Right renal pelvis (tissue), 4 donors: ENCODE results near the gene METTL6. TPM values are rescaled to one million over a fixed set of nuclear protein-coding genes. Genes with fewer than 3 reads are reported as not detected.
"Not testable (repeated sequence)": the region's sequence is repeated elsewhere in the genome, so short reads cannot be mapped to it uniquely, and the experiment has no call there.

ENCODE experiments used
- DNase-seq, 4 donors: peaks; one replicate each; pipeline ENCODE4 v3.0.0-alpha.2; 2013; ENCODE audit warnings: low read depth in 4 of 4, low spot score in 3 of 4, missing footprints in 1 of 4
- polyA plus RNA-seq, 4 donors: library from polyadenylated mRNA; unstranded; fragments of 120-200 nt; gene quantifications; one replicate each; pipeline ENCODE4 v1.2.1, GENCODE V29; 2013; ENCODE audit not compliant: insufficient read length in 4 of 4

Gene METTL6
- polyA plus RNA-seq, 4 donors: 25.8 to 28.8 (median 27.8) TPM

DNA sequence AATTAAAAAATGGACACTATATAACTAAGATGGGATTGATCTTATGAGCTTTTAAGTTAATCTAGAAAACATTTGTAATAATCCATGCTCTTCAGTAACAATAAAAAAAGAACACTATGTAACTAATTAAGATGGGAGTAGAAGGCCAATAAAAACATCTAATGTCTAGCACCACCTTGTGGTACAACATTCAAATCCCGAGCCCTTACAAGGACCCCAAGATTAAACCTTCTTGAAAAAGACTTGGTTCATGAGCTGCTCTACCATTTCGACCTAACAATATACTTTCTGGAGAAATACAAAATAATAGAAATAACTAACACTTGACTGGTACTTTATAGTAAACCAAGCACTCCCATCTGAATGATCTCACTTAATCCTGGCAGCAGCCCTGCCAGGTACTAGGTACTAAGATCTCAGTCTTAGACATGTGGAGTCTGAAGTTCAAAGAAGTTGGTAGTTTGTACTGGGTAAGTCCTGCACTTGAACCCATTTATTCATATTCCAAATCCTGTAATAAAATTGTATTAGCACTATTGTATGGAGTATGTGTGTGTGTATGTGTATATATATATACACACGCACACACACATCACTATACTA is 21.8 kb downstream of the METTL6 start:
- DNase-seq: peak; percentile 23 to 39 (median 28)

DNA sequence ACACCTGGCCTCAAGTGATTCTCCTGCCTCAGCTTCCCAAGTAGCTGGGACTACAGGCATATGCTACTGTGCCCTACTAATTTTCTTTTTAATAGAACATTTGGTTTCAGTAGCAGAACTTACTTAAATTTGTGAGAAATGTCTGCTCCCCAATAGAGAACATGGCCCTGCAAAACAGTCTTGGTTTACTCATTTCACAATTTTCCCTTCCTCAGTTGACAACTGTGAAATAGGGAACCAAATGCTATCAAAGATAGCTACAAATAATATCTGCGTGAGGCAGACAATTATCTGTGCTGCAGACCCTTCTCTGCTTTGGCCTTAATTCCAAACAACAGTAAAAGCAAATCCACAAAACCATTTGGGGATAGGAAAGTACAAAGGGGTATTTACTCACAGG is 22.6 kb downstream of the METTL6 start:
- DNase-seq: no peak

DNA sequence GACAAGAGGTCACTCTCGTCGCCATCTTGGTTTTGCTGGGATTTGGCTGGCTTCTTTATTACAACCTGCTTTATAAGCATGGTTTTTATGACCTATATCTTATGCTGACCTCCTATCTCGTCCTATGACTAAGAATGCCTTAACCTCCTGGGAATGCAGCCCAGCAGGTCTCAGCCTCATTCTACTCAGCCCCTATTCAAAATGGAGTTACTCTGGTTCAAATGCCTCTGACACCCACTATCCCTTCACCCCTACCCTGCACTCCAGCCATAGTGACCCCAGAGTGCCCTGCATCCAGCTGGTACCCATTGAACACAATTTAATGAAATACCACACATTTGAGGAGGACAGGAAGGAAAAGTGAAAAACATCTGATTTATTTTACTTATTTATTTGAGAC is 23.4 kb downstream of the METTL6 start:
- no peak for DNase-seq

DNA sequence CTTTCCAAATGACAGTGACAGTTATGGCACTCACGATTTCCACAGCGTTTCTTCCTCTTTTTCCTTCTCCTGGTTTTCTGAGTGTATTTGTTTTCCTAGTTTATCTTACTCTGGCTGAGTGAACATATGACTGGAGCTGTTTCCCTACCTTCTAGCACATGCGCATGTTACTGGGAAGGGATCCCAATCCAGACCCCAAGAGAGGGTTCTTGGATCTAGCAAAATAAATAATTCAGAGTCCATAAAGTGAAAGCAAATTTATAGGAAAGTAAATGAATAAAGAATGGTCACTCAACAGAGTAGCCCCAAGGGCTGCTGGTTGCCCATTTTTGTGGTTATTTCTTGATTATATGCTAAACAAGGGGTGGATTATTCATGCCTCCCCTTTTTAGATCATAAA is 23.8 kb downstream of the METTL6 start:
- DNase-seq: no peak

DNA sequence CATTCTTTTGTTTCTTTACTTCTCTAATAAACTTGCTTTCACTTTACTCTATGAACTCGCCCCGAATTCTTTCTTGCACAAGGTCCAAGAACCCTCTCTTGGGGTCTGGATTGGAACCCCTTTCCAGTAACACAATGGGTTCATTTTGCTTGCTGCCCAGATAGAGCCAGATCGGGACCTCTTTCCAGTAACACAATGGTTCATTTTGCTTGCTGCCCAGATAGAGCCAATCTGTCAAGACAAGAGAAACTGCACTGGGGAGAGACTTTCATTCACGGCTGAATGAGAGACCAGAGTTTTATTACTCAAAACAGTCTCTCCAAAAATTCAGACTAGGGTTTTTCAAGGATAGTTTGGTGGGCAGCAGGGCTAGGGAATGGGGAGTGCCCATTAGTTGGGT is 25.4 kb downstream of the METTL6 start:
- no peak for DNase-seq

DNA sequence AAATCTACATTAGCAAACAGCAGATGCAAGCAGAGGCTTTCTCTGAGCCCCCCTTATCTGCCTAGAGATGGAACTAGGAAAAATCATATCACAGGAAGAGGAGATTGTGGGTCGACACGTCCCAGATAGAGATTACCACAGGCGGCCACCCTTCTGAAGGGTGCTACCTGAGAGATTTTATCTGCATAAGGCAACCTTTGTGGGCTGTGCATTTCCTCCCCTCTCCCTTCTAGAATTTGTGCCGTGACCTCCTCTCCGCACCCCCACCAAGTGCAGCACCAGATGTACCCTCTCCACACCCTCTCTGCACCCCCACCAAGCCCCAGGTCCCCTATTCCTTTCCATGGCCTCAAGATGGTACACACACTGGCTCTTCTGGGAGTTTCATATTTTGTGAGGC is 27.4 kb downstream of the METTL6 start:
- no peak for DNase-seq

DNA sequence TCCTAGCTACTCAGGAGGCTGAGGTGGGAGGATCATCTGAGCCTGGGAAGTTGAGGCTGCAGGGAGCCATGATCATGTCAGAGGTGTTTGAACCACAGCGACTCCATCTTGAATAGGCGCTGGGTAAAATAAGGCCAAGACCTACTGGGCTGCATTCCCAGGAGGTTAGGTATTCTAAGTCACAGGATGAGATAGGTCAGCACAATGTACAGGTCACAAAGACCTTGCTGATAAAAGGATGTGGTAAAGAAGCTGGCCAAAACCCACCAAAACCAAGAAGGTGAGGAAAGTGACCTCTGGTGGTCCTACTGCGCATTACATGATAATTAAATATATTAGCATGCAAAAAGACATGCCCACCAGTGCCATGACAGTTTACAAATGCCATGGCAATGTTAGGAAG is 28.6 kb downstream of the METTL6 start:
- DNase-seq: peak in 1 of 4 donors; percentile 4

DNA sequence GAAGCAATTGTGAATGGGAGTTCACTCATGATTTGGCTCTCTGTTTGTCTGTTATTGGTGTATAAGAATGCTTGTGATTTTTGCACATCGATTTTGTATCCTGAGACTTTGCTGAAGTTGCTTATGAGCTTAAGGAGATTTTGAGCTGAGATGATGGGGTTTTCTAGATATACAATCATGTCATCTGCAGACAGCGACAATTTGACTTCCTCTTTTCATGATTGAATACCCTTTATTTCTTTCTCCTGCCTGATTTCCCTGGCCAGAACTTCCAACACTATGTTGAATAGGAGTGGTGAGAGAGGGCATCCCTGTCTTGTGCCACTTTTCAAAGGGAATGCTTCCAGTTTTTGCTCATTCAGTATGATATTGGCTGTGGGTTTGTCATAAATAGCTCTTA is 34.1 kb downstream of the METTL6 start:
- not testable (repeated sequence) for DNase-seq

DNA sequence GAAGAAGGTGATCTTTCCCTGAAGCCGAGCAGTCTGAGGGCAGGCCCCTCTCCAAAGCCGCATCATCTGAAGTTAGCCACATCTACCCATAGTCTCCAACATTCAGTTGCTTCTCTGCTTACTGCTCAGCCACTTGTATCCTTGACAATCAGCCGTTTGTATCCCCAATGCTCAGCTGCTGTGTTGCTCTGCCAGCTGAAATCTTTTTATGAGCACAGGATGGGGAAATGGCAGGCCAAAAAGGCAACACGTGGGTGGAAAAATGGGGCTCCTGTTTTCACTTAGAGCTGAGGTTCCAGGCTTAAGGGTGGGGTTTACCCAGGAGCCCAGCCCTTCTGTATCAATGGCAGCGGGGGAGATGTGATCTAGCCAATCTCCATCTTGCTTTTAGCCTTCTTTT is 36.3 kb downstream of the METTL6 start:
- DNase-seq: no peak

DNA sequence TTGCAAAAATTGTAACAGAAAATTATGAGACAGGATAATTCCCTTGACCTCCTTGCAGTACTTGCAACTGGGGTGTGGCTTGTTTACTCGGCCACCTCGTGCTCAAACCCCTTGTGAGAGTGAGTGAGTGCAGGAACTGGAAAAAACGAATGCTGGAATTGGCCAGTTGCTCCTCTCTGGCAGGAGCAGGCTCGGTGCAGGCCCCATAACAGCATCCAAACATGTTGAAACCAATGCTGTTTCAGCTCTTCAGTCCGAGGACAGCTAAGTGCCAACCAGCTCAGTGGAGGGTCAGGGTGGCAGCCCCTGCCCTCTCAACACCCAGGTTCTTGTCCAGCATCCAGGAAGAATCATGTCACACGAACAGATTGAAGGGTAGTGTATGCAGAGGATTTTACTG is 36.9 kb downstream of the METTL6 start:
- no peak for DNase-seq

DNA sequence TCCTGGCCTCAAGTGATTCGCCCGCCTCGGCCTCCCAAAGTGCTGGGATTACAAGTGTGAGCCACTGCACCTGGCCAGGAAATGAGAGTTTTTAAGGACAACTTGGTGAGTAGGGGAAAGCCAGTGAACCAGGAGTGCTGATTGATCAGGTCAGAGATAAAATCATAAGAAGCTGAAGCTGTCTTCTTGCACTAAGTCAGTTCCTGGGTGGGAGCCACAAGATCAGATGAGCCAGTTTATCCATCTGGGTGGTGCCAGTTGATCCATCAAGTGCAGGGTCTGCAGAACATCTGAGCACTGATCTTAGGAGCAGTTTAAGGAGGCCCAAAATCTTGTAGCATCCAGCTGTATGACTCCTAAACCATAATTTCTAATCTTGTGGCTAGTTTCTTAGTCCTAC is 39.0 kb downstream of the METTL6 start:
- not testable (repeated sequence) for DNase-seq

DNA sequence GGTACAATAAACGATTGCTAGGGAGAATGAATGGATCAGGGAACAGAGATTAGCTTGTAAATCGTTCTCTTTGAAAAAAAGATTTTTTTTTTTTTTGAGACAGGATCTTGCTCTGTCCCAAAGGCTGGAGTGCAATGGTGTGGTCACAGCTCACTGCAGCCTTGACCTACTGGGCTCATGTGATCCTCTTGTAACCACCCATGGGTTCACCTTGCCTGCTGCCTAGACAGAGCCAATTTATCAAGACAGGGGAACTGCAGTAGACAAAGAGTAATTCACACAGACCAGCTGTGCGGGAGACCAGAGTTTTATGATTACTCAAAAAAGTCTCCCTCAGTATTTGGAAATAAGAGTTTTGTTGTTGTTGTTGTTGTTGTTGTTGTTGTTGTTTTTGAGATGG is 39.6 kb downstream of the METTL6 start:
- DNase-seq: no peak

DNA sequence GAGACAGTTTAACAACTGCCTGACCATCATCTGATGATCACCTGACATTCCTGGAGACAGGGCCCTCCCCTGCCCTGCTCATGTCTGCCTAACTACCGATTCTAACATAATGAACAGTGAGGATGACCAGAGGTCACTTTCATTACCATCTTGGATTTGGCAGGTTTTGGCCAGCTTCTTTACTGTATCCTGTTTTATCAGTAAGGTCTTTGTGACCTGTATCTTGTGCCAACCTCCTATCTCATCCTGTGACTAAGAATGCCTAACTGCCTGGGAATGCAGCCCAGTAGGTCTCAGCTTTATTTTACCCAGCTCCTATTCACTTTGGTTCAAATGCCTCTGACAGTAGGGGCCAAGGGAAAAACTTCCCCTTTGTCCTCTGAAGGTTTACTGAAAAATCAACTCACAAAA is 40.2 kb downstream of the METTL6 start:
- DNase-seq: no peak

DNA sequence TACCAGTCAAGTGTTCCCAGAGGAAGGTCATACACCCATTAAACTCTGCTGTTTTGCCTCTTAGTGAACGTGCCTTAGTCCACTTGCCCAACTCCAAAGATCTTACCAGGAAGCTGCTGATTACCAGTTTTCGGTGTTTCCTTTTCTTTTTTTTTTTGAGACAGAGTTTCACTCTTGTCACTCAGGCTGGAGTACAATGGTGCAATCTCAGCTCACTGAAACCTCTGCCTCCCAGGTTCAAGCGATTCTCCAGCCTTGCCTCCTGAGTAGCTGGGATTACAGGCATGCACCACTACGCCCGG is 40.7 kb downstream of the METTL6 start:
- not testable (repeated sequence) for DNase-seq

DNA sequence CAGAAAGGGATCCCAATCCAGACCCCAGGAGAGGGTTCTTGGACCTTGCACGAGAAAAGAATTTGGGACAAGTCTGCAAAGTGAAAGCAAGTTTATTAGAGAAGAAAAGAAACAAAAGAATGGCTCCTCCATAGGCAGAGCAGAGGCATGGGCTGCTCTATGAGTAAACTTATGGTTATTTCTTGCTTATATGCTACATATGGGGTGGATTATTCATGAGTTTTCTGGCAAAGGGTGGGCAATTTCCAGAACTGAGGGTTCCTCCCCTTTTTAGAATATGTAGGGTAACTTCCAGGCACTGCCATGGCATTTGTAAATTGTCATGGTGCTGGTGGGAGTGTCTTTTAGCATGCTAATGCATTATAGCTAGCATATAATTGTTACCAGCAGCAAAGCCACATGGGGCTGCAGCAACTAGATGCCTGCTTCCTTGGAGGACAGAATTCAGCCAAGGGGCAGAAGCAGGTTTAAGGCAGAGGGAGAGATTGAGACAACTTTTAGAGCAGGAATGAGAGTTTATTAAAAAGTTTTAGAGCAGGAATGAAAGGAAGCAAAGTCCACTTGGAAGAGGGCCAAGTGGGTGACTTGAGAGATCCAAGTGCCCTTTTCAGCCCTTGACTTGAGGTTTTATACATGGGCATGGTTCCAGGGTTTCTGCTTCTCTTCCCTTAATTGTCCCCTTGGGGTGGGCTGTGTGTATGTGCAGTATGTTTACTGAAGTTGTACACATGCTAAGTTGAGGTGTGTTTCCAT is 41.3 kb downstream of the METTL6 start:
- no peak for DNase-seq

DNA sequence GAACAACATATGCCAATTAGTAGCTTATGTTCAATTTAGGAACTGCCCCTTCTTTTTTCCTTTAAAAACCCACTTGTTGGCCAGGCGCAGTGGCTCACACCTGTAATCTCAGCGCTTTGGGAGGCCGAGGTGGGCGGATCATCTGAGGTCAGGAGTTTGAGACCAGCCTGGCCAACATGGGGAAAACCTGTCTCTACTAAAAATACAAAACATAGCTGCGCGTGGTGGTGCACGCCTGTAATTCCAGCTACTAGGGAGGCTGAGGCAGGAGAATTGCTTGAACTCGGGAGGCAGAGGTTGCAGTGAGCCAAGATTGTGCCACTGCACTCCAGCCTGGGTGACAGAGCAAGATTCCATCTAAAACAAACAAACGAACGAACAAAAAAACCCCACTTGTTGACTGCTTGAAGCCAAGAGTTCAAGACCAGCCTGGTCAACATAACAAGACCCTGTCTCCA is 42.1 kb downstream of the METTL6 start:
- not testable (repeated sequence) for DNase-seq

DNA sequence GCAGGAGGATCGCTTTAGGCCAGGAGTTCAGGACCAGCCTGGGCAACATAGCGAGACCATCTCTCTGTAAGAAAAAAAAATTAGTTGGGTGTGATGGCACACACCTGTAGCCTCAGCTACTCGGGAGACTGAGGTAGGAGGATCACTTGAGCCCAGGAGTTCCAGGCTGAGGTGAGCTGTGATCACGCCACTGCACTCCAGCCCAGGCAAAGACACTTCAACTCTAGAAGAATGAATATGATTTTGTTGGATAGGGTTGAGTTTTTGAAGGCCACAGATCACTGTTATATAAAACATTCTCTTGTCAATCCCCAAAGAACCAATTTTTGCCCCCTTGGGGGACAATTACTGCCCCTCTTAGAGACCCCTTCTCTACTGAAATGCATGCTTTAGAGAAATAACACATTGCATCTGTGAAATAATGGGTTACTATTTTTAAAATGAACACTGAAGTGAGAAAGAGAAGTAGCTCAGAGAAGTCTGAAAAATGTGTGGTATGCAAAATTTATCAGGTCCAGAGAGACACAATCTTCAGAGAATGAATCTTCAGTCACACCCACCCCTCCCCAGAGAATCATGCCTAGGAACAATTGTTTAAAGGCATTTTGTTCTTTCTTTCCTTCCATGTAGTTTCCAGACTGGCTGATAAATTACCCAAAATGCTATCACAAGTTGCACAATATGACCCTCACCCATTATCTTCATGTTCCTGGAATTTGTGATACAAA is 42.7 kb downstream of the METTL6 start:
- no peak for DNase-seq

DNA sequence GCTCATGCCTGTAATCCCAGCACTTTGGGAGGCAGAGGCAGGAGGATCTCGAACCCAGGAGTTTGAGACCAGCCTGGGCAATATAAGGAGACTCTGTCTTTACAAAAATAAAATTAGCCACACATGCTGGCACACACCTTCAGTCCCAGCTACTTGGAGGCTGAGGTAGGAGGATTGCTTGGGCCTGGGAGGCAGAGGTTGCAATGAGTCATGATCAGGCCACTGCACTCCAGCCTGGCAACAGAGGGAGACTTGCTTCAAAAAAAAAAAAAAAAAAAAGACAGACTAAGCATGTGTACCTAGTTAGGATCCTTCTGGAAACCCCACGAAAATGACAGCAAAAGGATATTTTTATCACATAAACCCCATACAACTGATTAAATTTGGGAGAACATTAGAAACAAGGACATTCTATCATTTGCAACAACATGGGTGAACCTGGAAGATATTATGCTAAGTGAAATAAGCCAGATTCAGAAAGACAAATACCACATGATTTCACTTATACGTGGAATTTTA is 44.9 kb downstream of the METTL6 start:
- DNase-seq: no peak

DNA sequence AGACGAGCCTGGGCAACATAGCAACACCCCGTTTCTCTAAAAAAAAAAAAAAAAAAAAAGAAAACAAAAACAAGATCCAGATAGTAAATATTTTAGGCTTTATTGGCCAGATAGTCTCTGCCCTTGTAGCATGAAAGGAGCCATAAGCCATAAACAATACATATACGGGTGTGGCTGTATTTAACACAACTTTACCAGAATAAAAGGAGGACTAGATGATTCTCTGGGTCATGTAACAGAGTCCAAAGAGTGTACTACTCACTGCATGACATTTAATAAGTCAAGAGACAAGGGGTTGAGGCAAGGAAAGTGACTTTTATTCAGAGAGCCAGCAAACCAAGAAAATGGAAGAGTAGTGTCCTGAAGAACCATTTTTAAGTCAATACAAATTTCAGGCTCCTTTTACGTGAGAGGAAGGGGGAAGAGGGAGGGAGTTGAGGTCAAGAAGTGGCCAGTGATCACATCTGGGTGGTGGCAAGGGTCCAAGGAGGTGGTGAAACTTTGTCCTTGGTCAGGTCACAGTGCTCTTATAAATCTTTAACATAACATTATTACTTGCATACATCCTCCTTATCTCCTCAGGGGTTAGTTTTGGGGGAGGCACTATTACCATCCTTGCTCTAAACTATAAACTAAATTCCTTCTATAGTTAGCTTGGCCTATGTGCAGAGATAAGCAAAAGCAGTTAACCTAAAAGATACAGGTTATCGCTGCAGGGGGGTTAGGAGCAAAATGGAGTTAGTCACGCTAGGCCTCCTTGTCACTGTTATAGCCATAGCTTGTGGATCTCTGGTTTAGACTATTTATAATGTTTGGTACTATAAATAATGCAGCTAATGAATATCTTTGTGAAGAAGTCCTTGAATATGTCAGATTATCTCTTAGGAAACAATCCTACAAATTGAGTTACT is 46.1 kb downstream of the METTL6 start:
- DNase-seq: no peak

DNA sequence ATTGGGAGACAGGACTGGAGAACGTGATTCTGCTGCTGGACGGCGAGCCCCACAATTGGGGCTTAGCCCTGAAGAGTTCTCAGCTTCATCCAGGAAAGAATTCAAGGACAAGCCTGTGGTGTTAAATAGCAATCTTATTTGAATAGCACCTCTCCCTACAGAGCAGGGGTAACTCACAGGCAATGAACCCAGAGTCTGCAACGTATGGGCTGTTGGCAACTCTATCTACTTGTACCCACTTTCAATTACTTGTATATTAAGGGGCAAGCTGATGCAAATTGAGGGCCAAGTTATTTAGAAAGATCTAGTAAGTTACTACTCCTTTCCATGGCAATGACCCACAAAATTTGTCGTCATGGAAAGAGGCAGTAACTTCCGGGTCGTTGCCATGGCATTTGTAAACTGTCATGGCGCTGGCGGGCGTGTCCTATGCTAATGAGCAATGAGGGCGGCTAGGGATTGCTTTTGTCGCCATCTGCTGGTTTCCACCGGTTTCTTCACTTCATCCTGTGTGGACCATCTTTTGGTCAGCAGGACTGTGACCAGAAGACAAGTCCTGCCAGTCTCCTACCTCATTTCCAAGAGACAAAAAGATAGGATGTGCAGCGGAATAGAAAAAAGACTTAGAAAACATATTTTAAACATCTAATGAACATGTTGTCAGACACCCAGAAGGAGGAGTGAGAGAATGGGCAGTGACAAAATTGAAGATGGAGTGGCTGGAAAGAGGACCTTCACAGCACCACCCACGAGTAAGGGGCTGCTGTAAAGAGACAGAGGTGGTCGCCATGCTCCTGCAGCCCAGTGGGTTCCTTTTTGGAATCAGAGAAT is 49.2 kb downstream of the METTL6 start:
- peak; percentile 89 to 93 (median 90) for DNase-seq
